HG03066 (cell line): ENCODE data around the gene RPF1.
A peak's percentile ranks its signal among the peaks of the same experiment; 100 is the strongest.
"Not testable (repeated sequence)": the region's sequence is repeated elsewhere in the genome, so short reads cannot be mapped to it uniquely, and the experiment has no call there.

Experiments used
- ATAC-seq: cut with Tn5 transposase; IDR thresholded peaks from one replicate; pipeline ENCODE4 v1.9.1; 2021; ENCODE audit warnings: low read depth; ENCODE audit not compliant: unreplicated experiment

The RPF1 gene

DNA sequence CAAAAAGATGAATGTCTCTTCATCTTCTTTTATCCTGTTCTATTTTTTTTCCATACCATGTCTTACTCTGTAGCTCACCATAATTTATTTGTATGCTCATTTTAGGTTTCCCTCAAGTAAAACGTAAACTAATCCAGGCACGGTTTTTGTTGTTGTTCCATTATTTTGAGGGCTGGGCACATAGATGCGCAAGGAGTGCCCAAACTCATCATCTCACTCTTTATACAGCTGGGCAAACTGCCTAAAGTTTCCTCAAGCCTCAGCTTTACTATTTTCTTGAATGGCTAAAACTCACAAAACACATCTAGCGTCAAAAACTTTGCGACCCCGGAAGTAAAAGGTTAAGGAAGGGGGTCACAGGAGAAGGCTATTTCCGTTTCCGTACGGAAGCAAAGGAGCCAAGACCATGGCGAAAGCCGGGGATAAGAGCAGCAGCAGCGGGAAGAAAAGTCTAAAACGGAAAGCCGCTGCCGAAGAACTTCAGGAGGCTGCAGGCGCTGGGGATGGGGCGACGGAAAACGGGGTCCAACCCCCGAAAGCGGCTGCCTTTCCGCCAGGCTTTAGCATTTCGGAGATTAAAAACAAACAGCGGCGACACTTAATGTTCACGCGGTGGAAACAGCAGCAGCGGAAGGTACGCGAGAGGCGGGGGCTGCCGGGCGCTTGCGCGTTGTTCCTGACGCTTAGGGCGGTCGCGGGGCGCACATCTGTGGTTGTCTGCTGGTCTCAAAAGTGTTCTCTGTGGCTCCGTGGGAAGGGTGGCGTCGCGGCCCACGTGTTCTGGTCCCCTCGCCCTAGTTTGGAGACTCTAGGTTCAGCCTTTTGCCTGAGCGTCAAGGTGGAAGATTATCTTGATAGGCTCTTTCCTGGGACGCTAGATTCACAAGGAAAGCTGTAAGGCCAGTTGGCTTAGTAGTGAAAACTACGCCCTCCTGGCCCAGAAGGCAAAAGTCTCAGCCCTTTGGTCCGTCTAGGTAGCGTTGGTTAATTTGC, at the start of gene RPF1:
RPF1 (plus strand) TSS at position 391 of the 993 bp plus-strand sequence; CDS start at position 407, 16 bp downstream.
- peak; percentile 96 for ATAC-seq

- ATAC-seq: no peak
Observed at GRCh38 chr1:84430546-84430945, 48.5 kb upstream of the RPF1 start.

GRCh38 chr1:84433258-84434080, 45.6 kb upstream of the RPF1 start:
- ATAC-seq: peak; percentile 57

DNA sequence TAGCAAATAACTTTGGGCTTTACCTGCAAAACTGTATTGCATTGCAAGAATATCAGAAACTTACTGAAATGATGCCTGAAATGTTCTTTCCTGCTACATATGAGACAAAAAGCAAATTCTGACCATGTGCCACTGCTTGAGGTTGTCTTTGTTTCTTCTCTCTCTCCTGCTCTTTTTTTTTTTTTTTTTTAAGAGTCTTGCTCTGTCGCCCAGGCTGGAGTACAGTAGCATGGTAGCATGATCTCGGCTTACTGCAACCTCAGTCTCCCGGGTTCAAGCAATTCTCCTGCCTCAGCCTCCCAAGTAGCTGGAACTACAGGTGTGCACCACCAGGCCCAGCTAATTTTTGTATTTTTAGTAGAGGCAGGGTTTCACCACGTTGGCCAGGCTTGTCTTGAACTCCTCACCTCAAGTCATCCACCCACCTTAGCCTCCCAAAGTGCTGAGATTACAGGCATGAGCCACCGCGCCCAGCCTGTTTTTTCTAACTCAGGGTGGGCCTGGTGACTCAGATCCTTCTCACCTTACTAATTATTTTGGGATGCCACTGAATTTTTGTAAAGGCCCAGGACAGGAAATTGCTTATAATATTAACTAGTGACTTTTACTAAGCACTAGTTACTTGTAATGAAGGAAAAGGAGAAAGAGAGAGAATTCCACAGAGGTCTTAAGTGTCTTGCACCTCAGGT, 44.8 kb upstream of the RPF1 start:
- ATAC-seq: no peak

GRCh38 chr1:84434801-84435549, 44.1 kb upstream of the RPF1 start:
- ATAC-seq: peak; percentile 38

GRCh38 chr1:84436876-84437655, 42.0 kb upstream of the RPF1 start:
- ATAC-seq: peak; percentile 45

DNA sequence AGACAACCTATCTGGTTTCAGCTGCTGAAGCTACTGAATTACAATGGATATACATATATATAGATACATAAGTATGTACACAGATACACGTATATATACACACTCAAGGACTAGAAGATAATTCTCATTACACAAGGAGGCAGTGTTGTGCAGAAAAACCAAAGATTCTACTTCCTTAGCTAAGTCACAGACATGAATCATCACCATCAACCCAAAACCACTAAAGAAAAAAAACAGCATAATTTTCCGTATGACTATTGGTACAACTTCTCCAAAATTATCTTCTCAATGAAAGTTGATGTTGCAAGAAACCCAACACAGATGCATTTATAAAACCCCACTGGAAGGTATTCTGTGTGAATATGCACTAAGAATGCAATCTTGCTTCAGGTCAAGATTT, 36.8 kb upstream of the RPF1 start:
- peak; percentile 94 for ATAC-seq

DNA sequence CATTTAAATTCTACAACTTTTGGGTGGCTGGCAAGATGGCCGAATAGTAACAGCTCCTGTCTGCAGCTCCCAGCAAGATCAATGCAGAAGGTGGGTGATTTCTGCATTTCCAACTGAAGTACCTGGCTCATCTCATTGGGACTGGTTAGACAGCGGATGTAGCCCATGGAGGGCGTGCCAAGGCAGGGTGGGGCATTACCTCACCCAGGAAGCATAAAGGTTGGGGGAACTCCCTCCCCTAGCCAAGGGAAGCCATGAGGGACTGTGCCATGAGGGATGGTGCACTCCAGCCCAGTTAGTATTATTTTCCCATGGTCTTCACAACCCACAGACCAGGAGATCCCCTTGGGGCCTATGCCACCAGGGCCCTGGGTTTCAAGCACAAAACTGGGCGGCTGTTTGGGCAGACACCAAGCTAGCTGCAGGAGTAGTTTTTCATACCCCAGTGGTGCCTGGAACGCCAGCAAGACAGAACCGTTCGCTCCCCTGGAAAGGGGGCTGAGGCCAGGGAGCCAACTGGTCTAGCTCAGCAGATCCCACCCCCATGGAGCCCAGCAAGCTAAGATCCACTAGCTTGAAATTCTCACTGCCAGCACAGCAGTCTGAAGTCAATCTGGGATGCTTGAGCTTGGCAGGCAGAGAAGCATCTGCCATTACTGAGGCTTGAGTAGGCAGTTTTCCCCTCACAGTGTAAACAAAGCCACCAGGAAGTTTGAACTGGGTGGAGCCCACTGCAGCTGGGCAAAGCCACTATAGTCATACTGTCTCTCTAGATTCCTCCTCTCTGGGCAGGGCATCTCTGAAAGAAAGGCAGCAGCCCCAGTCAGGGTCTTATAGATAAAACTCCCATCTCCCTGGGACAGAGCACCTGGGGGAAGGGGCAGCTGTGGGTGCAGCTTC, 36.1 kb upstream of the RPF1 start:
- ATAC-seq: not testable (repeated sequence)

DNA sequence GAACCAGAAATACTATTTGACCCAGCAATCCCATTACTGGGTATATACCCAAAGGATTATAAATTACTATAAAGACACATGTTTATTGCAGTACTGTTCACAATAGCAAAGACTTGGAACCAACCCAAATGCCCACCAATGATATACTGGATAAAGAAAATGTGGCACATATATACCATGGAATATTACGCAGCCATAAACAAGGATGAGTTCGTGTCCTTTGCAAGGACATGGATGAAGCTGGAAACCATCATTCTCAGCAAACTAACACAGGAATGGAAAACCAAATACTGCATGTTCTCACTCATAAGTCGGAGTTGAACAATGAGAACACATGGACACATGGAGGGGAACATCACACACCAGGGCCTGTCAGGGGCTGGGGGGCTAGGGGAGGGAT, 30.4 kb upstream of the RPF1 start:
- ATAC-seq: not testable (repeated sequence)

DNA sequence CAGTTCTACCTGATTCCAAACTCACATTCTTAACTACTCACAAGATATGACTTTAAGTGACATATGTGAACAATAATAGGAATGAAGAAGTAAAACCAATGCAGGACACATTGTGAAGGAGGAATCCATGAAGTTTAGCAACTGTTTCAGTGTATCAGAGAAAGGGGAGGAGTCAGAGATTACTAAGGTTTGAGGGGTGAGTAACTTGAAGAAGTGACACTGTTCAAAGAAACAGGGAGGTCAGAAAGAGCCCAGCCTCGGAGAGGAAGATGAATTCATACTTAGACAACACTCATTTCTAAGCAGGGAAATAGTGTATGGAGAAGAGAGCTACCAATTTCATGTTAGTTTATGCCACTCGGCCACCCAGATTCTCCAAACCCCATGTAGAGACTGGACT, 28.2 kb upstream of the RPF1 start:
- no peak for ATAC-seq

DNA sequence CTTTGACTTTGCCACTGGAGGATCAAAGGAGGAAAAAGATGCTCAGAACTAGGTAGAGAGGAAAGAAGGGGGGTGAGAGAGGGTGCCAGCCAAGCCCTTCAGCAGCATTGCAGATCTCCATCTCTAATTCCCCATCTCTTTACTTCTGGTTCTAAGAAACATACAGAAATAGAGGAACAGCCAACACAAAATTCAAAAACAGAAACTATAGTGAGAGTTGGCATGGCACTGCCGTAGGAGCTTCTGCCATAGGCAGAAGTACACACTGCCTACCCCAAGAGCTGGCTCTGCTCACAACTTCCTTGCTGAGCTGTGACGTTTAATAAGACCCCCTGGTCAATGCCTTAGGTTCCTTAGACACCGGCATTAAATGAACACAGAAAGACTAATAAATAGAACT, 26.6 kb upstream of the RPF1 start:
- no peak for ATAC-seq

DNA sequence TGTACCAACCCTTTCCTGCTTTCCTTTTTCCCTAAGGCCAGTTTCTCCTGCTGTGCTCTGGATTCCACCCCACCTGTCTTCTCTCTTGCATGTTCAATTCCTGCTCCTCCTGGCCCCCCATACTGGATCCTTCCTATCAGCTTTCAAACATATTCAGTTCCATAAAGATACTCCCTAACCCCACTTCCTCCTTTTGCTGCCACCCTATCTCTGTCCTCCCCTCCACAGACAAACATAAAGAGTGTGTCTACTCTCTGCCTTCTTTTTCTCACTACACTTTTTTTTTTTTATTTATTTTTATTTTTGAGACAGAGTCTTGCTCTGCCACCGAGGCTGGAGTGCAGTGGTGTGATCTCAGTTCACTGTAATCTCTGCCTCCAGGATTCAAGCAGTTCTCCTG, 16.9 kb upstream of the RPF1 start:
- no peak for ATAC-seq

GRCh38 chr1:84467298-84467697, 11.8 kb upstream of the RPF1 start:
- no peak for ATAC-seq

- ATAC-seq: no peak
Observed at GRCh38 chr1:84476225-84476624, 2.8 kb upstream of the RPF1 start.

DNA sequence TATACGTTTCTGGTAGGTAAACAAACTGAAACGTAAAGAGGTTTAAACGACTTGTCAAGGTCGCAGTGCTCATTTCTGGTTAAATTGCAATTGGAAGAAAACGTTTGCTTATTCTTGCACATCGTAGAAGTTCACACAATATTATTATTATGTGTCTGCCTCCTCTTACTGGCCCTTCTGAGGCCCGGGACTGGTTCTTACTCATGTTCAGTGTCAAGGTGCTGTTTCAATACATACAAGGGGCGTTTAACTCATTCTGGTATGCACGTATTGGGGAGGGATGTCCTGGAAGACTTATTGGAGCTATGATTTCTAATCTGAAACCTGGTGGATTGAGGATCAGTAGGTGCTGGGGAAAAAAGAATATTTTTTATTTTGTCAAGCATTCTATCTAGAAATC, 932 bp downstream of the RPF1 start:
- ATAC-seq: peak; percentile 25

GRCh38 chr1:84480650-84481049, 1.6 kb downstream of the RPF1 start:
- ATAC-seq: no peak

GRCh38 chr1:84481317-84481716, 2.3 kb downstream of the RPF1 start:
- no peak for ATAC-seq

DNA sequence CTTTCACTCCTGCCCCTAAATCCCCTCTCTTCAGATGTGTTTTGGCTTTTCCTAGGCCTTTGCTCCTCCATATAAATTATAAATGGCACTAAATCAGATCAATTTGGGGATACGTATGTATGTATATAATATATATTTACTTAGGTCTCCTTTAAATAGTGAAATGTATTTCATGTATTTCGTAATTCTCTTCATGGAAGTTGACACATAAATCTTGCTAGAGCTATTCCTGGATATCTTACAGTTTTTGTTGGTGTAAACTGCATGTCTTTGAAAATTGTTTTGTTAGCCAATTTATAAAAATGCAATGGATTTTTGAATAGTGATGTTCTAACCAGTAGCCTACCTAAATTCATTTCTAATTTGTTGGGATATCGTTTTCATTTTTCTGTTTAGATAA, 9.0 kb downstream of the RPF1 start:
- no peak for ATAC-seq
